ENCODE data around the gene TTC7B.

GRCh38 chr14:90583916-90584605 lies 232.2 kb downstream of the TTC7B start:
- TF ChIP-seq EZH2 (IDR thresholded peaks at IDR 0.05; ENCODE audit: insufficient read depth, poor library complexity, severe bottlenecking) (no peak), EZH2phosphoT487 (IDR thresholded peaks at IDR 0.05; ENCODE audit: insufficient read depth, low read depth) (no peak)
